Prostate gland (tissue), 2 donors: Measurements from ENCODE around the gene IGSF8. TPM values are rescaled to one million over a fixed set of nuclear protein-coding genes. Genes with fewer than 3 reads are reported as not detected.

Experiments
- DNase-seq: peaks from one replicate; pipeline ENCODE4 v3.0.0-alpha.2; 2019; ENCODE audit warnings: low spot score
- H3K27ac ChIP-seq, 2 donors: fragments of 200-600 bp; sonication (generic); 2 replicates each; pipeline ENCODE4 v1.5.1; 2017 to 2019
- H3K27me3 ChIP-seq: fragments of 200-600 bp; sonication (generic); replicated peaks from 2 replicates; pipeline ENCODE4 v1.5.1; 2019; ENCODE audit not compliant: insufficient read depth
- H3K36me3 ChIP-seq, 2 donors: fragments of 200-600 bp; sonication (generic); 1 replicate in 1 of 2; 2 replicates in 1 of 2; pipeline versions ENCODE4 v1.5.1 to v1.8.1; 2017 to 2019
- H3K4me1 ChIP-seq: fragments of 200-600 bp; sonication (generic); replicated peaks from 2 replicates; pipeline ENCODE4 v1.5.1; 2019
- H3K4me3 ChIP-seq, 2 donors: fragments of 200-600 bp; sonication (generic); 2 replicates each; pipeline ENCODE4 v1.5.1; 2017 to 2019
- H3K9me3 ChIP-seq: fragments of 200-600 bp; sonication (generic); 2 replicates; pipeline ENCODE4 v1.5.1; 2017
- POLR2A ChIP-seq: fragments of 450-650 bp; IDR thresholded peaks from one replicate; pipeline ENCODE4 v1.6.1; 2016; ENCODE audit warnings: antibody characterized with exemption, mild to moderate bottlenecking
- POLR2AphosphoS5 ChIP-seq: sonication (generic); formaldehyde crosslinking; IDR thresholded peaks from one replicate; pipeline ENCODE4 v1.6.1; 2017; ENCODE audit warnings: antibody characterized with exemption
- WGBS: methylation state at CpG from one replicate; pipeline ENCODE4 v1.1.5; 2018; 5-methylcytosine and 5-hydroxymethylcytosine counted together
- intact Hi-C: fragments of 100-400 bp; cut with DNase I; formaldehyde crosslinking; loops from one replicate; pipeline ENCODE4 v1.14.2; 2022
- total RNA-seq, 2 donors: library from RNA; depleted of rRNA; stranded (reverse); fragments of >200 nt; gene quantifications; one replicate each; pipeline ENCODE4 v1.1.0, GENCODE V29; 2016
- TF ChIP-seq, protein P1 (sequence below), 4 experiments: fragments of 200-600 bp in 2 of 4; fragments of 450-650 bp in 2 of 4; sonication (generic) in 2 of 4; IDR thresholded peaks; 1 replicate in 3 of 4; 2 replicates in 1 of 4; pipeline ENCODE4 v1.5.1; 2016 to 2019; ENCODE audit warnings: antibody characterized with exemption in 4 of 4, mild to moderate bottlenecking in 2 of 4, moderate library complexity in 2 of 4

IGSF8 gene
- total RNA-seq, 2 donors from 2014 or later: 35.9 to 101 TPM

GRCh38 chr1:160083968-160084770, 14.2 kb downstream of the IGSF8 start:
- WGBS: 31% methylated on average over 67 of the region's 96 CpGs
- intact Hi-C loops: loop anchor here (5.0 kb wide), 1 partner anchor 37 kb away; no protein-coding TSS in a partner anchor
- DNase-seq: peak; percentile 86
- Histone ChIP-seq H3K27ac (no peak overlapping the region), H3K9me3 (no peaks in the 10 kb centered on the region), H3K4me3 (peak overlapping the region in 1 of 2 donors; percentile 24), H3K27me3 (no peaks in the 10 kb centered on the region), H3K36me3 (no peaks in the 10 kb centered on the region), H3K4me1 (no peaks in the 10 kb centered on the region)
- peak; percentile 58 for TF ChIP-seq POLR2AphosphoS5
- TF ChIP-seq, protein P1, sequence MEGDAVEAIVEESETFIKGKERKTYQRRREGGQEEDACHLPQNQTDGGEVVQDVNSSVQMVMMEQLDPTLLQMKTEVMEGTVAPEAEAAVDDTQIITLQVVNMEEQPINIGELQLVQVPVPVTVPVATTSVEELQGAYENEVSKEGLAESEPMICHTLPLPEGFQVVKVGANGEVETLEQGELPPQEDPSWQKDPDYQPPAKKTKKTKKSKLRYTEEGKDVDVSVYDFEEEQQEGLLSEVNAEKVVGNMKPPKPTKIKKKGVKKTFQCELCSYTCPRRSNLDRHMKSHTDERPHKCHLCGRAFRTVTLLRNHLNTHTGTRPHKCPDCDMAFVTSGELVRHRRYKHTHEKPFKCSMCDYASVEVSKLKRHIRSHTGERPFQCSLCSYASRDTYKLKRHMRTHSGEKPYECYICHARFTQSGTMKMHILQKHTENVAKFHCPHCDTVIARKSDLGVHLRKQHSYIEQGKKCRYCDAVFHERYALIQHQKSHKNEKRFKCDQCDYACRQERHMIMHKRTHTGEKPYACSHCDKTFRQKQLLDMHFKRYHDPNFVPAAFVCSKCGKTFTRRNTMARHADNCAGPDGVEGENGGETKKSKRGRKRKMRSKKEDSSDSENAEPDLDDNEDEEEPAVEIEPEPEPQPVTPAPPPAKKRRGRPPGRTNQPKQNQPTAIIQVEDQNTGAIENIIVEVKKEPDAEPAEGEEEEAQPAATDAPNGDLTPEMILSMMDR (IDR thresholded peaks at IDR 0.05): peak; percentile 60 to 87 (median 78)
- TF ChIP-seq POLR2A: no peak

GRCh38 chr1:160082926-160083325, 15.5 kb downstream of the IGSF8 start:
- Histone ChIP-seq H3K4me1 (no peaks in the 10 kb centered on the region), H3K36me3 (no peaks in the 10 kb centered on the region), H3K27me3 (no peaks in the 10 kb centered on the region), H3K27ac (no peak overlapping the region), H3K4me3 (no peak overlapping the region), H3K9me3 (no peaks in the 10 kb centered on the region)
- WGBS: 68% methylated on average over 3 of the region's 3 CpGs
- DNase-seq: no peak
- intact Hi-C loops: loop anchor here (5.0 kb wide), 1 partner anchor 36 kb away; no protein-coding TSS in a partner anchor
- TF ChIP-seq POLR2A (no peak), POLR2AphosphoS5 (no peak)
- TF ChIP-seq, protein P1 (IDR thresholded peaks at IDR 0.05): no peak

DNA sequence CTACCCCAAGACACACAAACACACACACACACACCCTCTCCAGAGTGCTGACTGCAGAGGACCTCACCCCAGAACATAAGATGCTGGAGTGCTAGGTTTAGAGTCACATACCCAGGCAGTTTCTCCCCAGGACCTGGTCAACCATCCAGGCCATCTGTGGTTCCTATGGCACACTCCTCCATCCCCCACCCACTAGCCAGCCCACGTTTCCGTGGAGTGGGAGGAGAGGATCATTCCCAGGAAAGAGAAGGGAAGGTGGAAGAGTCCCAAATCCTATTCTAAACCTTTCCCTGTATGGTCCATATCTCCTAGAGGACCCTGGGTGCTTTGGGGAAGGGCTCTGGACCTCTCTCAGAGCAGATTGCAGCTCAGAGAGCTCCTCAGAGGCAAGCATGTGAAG, 15.9 kb downstream of the IGSF8 start:
- WGBS: 74% methylated on average over 2 of the region's 2 CpGs
- no peak overlapping the region for H3K4me3 ChIP-seq
- intact Hi-C loops: loop anchor here (5.0 kb wide), 1 partner anchor 35 kb away; no protein-coding TSS in a partner anchor
- no peak for TF ChIP-seq POLR2A
- TF ChIP-seq, protein P1 (IDR thresholded peaks at IDR 0.05): no peak
- no peak for TF ChIP-seq POLR2AphosphoS5
- no peaks in the 10 kb centered on the region for H3K36me3 ChIP-seq
- H3K9me3 ChIP-seq: no peaks in the 10 kb centered on the region
- no peak for DNase-seq
- no peaks in the 10 kb centered on the region for H3K4me1 ChIP-seq
- no peak overlapping the region for H3K27ac ChIP-seq
- H3K27me3 ChIP-seq: no peaks in the 10 kb centered on the region

DNA sequence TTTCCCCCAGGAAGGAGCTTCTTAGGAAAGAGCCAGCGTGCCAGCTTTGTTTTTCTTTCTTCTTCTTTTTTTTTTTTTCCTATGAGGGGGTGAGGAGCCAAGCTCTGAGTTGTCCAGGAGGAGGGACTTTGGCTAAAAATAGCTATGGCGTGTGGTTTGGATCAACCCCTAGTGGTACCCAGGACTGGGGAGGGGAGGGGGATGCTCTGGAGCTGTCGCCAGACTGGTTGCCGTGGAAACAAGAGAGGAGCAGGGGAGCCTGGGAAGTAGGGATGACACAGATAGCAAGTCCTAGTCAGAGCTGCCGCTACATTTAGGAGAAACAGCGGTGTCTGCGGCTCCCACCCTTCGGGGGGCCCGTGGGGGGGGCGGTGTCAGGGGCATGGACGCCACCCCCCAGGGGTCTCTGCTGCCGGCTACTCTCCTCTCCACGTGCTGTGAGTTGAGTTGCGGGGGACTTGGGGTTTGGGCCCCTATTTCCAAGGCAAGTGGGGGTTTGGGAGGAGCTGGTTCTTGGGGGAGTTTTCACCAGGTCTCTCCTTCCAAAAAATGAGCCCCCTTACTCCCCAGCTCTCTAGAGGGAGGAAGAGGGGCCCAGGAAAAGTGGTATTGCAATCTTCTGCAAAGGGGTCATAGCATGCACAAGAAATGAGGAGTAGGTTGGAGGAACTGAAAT, 17.0 kb downstream of the IGSF8 start, which contains the start of gene KCNJ9:
Gene KCNJ9, plus strand, starts transcription at position 278 of the 676 bp plus-strand sequence. CDS start 2,493 bp downstream, outside the sequence.
- H3K27ac ChIP-seq: no peak within 1 kb of the TSS
- H3K4me3 ChIP-seq: no peak within 1 kb of the TSS
- no peaks in the 10 kb centered on the region for H3K27me3 ChIP-seq
- intact Hi-C loops: loop anchor here (5.0 kb wide), 1 partner anchor 34 kb away; no protein-coding TSS in a partner anchor
- DNase-seq: no peak
- H3K9me3 ChIP-seq: no peaks in the 10 kb centered on the region
- no peaks in the 10 kb centered on the region for H3K4me1 ChIP-seq
- TF ChIP-seq, protein P1 (IDR thresholded peaks at IDR 0.05): no peak
- TF ChIP-seq POLR2A (no peak), POLR2AphosphoS5 (no peak)
- 13% methylated on average over 14 of the region's 14 CpGs for WGBS
- H3K36me3 ChIP-seq: no peaks in the 10 kb centered on the region
